ENCODE results near the gene CTRL.

DNA sequence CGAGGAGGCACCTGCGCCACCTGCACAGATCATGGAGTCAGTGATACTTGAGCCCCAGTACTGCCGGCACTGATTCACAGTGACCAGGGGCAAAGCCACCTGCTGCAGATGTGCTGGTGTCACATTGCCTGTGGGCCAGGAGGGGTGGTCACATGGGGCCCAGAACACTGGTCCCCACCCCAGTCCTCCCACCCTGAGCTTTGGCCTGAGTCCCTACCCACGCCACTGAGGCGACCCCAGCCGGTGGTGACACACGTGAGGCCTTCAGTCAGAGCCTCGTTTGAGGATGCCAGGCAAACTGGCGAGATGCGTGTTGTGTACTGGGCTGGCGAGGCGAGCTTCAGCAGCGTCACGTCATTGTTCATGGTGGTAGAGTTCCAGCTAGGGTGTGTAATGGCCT, 1.5 kb downstream of the CTRL start:
- TF ChIP-seq CTCF (conservative IDR thresholded peaks at IDR 0.05) = no peak
- no peak for TF ChIP-seq EZH2 (IDR thresholded peaks at IDR 0.05; ENCODE audit: low read depth)
